ENCODE results near the gene F5.

Gene F5

GRCh38 chr1:169468982-169469381, 117.3 kb downstream of the F5 start:
- TF ChIP-seq CTCF (conservative IDR thresholded peaks at IDR 0.05; ENCODE audit: low read length): no peak
- no peak overlapping the region for H3K4me3 ChIP-seq (ENCODE audit: low read length)
- no peak for DNase-seq (ENCODE audit: low read depth)

- peak; percentile 52 for DNase-seq (ENCODE audit: low read depth)
- no peak overlapping the region for H3K4me3 ChIP-seq (ENCODE audit: low read length)
- peak; percentile 59 for TF ChIP-seq CTCF (conservative IDR thresholded peaks at IDR 0.05; ENCODE audit: low read length)
Observed at GRCh38 chr1:169466259-169467230, 119.7 kb downstream of the F5 start.

GRCh38 chr1:169465281-169465680, 121.0 kb downstream of the F5 start:
- no peak for TF ChIP-seq CTCF (conservative IDR thresholded peaks at IDR 0.05; ENCODE audit: low read length)
- no peak overlapping the region for H3K4me3 ChIP-seq (ENCODE audit: low read length)
- DNase-seq (ENCODE audit: low read depth): no peak

Measured in AG10803 (cell line).